ENCODE measurements around the gene RAB11FIP4. TPM values are rescaled to one million over a fixed set of nuclear protein-coding genes. Genes with fewer than 3 reads are reported as not detected.

RAB11FIP4 gene
- total RNA-seq, 1 donor: 0.72 TPM

DNA sequence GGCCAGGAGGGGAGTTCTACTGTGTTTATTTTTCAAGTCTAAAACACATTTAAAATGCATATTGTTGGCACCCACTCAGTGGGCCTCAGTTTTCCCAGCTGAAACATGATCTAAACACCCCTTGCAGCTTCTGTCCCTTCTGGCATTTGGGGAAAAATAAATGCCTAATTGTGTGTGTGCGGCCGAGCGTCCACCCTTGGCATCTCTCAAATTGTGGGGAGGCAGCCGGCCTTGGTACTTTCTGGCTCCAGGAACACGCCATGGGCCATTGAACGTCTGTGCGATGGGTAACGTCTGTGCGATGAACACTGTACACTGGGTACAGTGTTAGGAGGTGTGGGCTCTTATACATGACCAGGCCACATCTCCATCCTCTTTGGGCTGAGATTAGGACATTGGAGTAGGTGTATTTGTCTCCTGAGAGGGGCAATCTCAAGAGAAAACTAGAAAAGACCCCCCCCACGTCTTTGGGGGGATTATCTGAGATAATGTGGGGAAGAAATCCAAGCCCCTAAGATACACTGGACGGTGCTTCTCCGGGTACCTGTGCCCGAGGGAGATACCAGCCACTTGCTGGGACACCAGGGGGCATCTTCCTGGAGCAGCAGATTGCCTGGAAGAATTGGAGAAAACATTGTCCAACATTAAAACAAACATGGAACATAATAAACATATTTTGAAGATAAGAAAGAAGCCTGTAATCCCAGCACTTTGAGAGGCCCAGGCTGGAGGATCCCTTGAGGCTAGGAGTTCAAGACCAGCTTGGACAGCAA lies 54.9 kb downstream of the RAB11FIP4 start:
- Histone ChIP-seq H4K20me1 (ENCODE audit: insufficient read depth, low read length) (no peaks in the 10 kb centered on the region), H3K27me3 (ENCODE audit: insufficient read depth, low read length) (no peaks in the 10 kb centered on the region), H3K4me2 (ENCODE audit: insufficient read depth, low read length) (no peak overlapping the region), H3K27ac (ENCODE audit: low read depth, low read length) (no peak overlapping the region), H3K79me2 (ENCODE audit: insufficient read depth, low read length) (no peaks in the 10 kb centered on the region), H3K4me3 (ENCODE audit: insufficient read depth, low read length) (no peak overlapping the region), H3K9me3 (ENCODE audit: low read depth, low read length) (no peaks in the 10 kb centered on the region), H3K4me1 (ENCODE audit: insufficient read depth, low read length) (peaks cover 10% of the 10 kb centered on the region), H2AFZ (ENCODE audit: low read length) (no peak overlapping the region), H3K36me3 (ENCODE audit: insufficient read depth, low read length) (no peaks in the 10 kb centered on the region)
- TF ChIP-seq, protein P1, sequence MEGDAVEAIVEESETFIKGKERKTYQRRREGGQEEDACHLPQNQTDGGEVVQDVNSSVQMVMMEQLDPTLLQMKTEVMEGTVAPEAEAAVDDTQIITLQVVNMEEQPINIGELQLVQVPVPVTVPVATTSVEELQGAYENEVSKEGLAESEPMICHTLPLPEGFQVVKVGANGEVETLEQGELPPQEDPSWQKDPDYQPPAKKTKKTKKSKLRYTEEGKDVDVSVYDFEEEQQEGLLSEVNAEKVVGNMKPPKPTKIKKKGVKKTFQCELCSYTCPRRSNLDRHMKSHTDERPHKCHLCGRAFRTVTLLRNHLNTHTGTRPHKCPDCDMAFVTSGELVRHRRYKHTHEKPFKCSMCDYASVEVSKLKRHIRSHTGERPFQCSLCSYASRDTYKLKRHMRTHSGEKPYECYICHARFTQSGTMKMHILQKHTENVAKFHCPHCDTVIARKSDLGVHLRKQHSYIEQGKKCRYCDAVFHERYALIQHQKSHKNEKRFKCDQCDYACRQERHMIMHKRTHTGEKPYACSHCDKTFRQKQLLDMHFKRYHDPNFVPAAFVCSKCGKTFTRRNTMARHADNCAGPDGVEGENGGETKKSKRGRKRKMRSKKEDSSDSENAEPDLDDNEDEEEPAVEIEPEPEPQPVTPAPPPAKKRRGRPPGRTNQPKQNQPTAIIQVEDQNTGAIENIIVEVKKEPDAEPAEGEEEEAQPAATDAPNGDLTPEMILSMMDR (IDR thresholded peaks at IDR 0.05; ENCODE audit: extremely low read depth, low read depth, low read length): peak; percentile 25
- peak; percentile 43 for DNase-seq (ENCODE audit: insufficient read length, low spot score, missing footprints)

DNA sequence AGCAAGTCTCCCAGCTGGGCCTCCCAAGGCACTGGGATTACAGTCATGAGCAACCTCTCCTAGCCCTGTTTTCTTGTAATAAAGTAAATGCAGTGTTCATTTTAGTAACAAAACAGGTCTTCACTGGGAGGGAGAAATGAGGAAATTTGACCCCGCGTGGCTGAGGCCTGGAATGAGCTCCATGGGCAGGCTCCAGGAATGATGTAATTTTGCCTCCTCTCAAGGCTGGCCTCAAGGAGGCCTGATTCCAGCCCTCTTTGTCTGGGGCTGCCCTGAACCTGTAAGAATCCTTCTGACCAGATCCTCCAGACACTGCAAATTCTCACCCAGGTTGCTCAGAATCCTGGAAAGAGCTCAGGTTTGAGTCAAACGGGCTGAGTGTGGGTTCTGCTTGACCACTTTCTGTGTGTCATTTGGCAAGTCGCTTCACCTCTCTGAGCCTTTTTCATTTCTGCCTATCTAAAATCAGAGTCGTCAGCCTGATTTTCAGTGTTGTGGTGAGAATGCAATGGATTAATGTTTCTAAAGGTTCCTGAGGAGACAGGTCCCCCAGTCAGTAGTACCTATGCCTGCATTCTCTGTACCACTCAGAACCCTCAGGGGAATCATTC lies 57.1 kb downstream of the RAB11FIP4 start:
- Histone ChIP-seq H3K9me3 (ENCODE audit: low read depth, low read length) (no peaks in the 10 kb centered on the region), H3K27ac (ENCODE audit: low read depth, low read length) (no peak overlapping the region), H3K36me3 (ENCODE audit: insufficient read depth, low read length) (no peaks in the 10 kb centered on the region), H4K20me1 (ENCODE audit: insufficient read depth, low read length) (no peaks in the 10 kb centered on the region), H3K27me3 (ENCODE audit: insufficient read depth, low read length) (no peaks in the 10 kb centered on the region), H2AFZ (ENCODE audit: low read length) (no peak overlapping the region), H3K4me2 (ENCODE audit: insufficient read depth, low read length) (no peak overlapping the region), H3K79me2 (ENCODE audit: insufficient read depth, low read length) (no peaks in the 10 kb centered on the region), H3K4me3 (ENCODE audit: insufficient read depth, low read length) (no peak overlapping the region), H3K4me1 (ENCODE audit: insufficient read depth, low read length) (peaks cover 9% of the 10 kb centered on the region)
- TF ChIP-seq, protein P1 (IDR thresholded peaks at IDR 0.05; ENCODE audit: extremely low read depth, low read depth, low read length): no peak
- peak; percentile 88 for DNase-seq (ENCODE audit: insufficient read length, low spot score, missing footprints)

DNA sequence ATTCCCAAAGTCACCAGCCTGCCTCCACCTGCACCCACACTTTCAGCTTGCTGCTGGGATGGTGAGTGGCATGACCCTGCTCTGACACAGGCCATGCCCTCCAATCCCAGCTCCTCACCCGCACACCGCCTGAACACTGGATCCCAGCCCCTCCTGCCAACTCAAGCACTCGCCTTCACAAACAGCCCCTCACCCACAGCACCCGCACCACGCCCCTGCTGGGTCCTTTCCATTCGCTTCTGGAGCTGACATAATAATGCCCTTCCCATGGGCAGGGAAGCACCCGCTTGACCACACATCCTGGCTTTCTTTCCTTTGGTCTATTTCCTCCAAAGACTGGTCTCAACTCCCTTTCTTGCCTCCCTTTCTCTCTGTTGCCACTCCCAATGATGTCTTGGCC lies 57.6 kb downstream of the RAB11FIP4 start:
- H3K27ac ChIP-seq (ENCODE audit: low read depth, low read length): no peak overlapping the region
- H3K36me3 ChIP-seq (ENCODE audit: insufficient read depth, low read length): no peaks in the 10 kb centered on the region

DNA sequence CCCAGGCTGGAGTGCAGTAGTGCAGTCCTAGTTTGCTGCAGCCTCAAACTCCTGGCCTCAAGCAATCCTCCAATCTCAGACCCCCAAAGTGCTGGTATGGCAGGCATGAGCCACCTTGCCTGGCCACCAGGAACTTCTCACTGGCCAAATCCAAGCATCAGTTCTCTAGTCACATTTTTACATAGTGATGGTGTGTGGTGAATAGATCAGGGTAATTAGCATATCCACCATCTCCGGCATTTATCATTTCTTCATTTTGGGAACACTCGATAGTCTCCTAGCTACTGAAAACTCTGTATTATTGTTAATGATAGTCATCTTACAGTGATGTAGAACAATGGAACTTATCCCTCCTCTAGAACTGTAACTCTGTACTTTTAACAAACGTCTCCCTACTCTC lies 58.3 kb downstream of the RAB11FIP4 start:
- Histone ChIP-seq H3K27me3 (ENCODE audit: insufficient read depth, low read length) (peaks cover under 1% of the 10 kb centered on the region), H4K20me1 (ENCODE audit: insufficient read depth, low read length) (no peaks in the 10 kb centered on the region), H3K4me3 (ENCODE audit: insufficient read depth, low read length) (no peak overlapping the region), H2AFZ (ENCODE audit: low read length) (no peak overlapping the region), H3K4me2 (ENCODE audit: insufficient read depth, low read length) (no peak overlapping the region), H3K27ac (ENCODE audit: low read depth, low read length) (no peak overlapping the region), H3K4me1 (ENCODE audit: insufficient read depth, low read length) (no peaks in the 10 kb centered on the region), H3K36me3 (ENCODE audit: insufficient read depth, low read length) (no peaks in the 10 kb centered on the region), H3K9me3 (ENCODE audit: low read depth, low read length) (no peaks in the 10 kb centered on the region), H3K79me2 (ENCODE audit: insufficient read depth, low read length) (no peaks in the 10 kb centered on the region)
- TF ChIP-seq, protein P1 (IDR thresholded peaks at IDR 0.05; ENCODE audit: extremely low read depth, low read depth, low read length): no peak
- no peak for DNase-seq (ENCODE audit: insufficient read length, low spot score, missing footprints)

More for the DNA sequence above, 57.6 kb downstream of the RAB11FIP4 start:
- H2AFZ ChIP-seq (ENCODE audit: low read length): no peak overlapping the region
- no peaks in the 10 kb centered on the region for H3K9me3 ChIP-seq (ENCODE audit: low read depth, low read length)
- no peak overlapping the region for H3K4me2 ChIP-seq (ENCODE audit: insufficient read depth, low read length)
- peak; percentile 15 for DNase-seq (ENCODE audit: insufficient read length, low spot score, missing footprints)
- no peaks in the 10 kb centered on the region for H3K79me2 ChIP-seq (ENCODE audit: insufficient read depth, low read length)
- peaks cover 4% of the 10 kb centered on the region for H3K4me1 ChIP-seq (ENCODE audit: insufficient read depth, low read length)
- no peaks in the 10 kb centered on the region for H3K27me3 ChIP-seq (ENCODE audit: insufficient read depth, low read length)
- H4K20me1 ChIP-seq (ENCODE audit: insufficient read depth, low read length): no peaks in the 10 kb centered on the region
- no peak overlapping the region for H3K4me3 ChIP-seq (ENCODE audit: insufficient read depth, low read length)
- TF ChIP-seq, protein P1 (IDR thresholded peaks at IDR 0.05; ENCODE audit: extremely low read depth, low read depth, low read length): no peak

All from osteoblast (primary cell).